ENCODE results near the gene GBX2.

The GBX2 gene

DNA sequence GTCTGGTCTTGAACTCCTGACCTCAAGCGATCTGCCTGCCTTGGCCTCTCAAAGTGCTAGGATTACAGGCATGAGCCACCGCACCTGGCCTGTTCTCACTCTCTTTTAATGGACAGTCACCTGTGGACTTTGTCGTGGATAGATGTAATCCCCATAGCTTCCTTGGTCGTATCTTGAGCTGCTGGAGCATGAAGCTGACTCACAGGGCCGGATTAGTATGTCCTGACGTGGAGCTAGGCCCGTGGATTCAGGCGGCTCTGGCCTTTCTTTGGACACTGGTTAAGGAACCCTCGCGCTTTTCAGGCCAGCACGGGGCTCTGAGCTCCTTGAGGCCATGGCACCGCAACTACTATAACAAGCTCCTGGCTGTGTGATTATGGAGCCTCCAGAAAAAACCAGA, 27.5 kb upstream of the GBX2 start:
- H2BK12ac ChIP-seq (ENCODE audit: low read length) = no peak overlapping the region
- no peak overlapping the region for H2BK120ac ChIP-seq (ENCODE audit: low read depth, low read length)
- no peak overlapping the region for H3K9ac ChIP-seq (ENCODE audit: low read depth, low read length, poor library complexity)
- H3K27me3 ChIP-seq (ENCODE audit: control insufficient read depth in 3 of 3, insufficient read depth in 3 of 3, low read depth in 1 of 3, low read length in 3 of 3) = no peaks in the 10 kb centered on the region
- no peak overlapping the region for H3K18ac ChIP-seq (ENCODE audit: low read length)
- H3K27ac ChIP-seq (replicated peaks; ENCODE audit: low read length) = no peak overlapping the region
- H4K91ac ChIP-seq (ENCODE audit: low read depth, low read length, poor library complexity) = no peak overlapping the region
- no peak overlapping the region for H3K4me2 ChIP-seq (ENCODE audit: insufficient read depth, low read length, poor library complexity, severe bottlenecking)
- DNase-seq (ENCODE audit: low spot score) = no peak
- no peak overlapping the region for H2AK5ac ChIP-seq (ENCODE audit: low read depth, low read length)
- H2BK5ac ChIP-seq (ENCODE audit: low read length) = no peak overlapping the region
- no peak overlapping the region for H3K23ac ChIP-seq (ENCODE audit: low read depth, low read length, poor library complexity)
- H3K4ac ChIP-seq (ENCODE audit: low read length) = no peak overlapping the region
- no peak overlapping the region for H3K4me3 ChIP-seq (ENCODE audit: low read length in 2 of 2)
- no peak overlapping the region for H3K14ac ChIP-seq (ENCODE audit: low read length)
- peaks cover 0 to 1% of the 10 kb centered on the region in 2 donors for H3K9me3 ChIP-seq (replicated peaks in 1 of 2; ENCODE audit: control insufficient read depth in 2 of 2, insufficient read depth in 1 of 2, low read depth in 1 of 2, low read length in 2 of 2)
- no peaks in the 10 kb centered on the region for H3K36me3 ChIP-seq (replicated peaks in 1 of 2; ENCODE audit: control insufficient read depth in 2 of 2, insufficient read depth in 2 of 2, low read length in 2 of 2)
- H2BK15ac ChIP-seq (ENCODE audit: low read length) = no peak overlapping the region
- H2AFZ ChIP-seq (ENCODE audit: low read length) = no peak overlapping the region
- no peak overlapping the region for H4K8ac ChIP-seq (ENCODE audit: low read depth, low read length)
- no peaks in the 10 kb centered on the region for H3K4me1 ChIP-seq (ENCODE audit: control insufficient read depth in 2 of 2, insufficient read depth in 1 of 2, low read depth in 1 of 2, low read length in 2 of 2)
- H3K79me1 ChIP-seq (ENCODE audit: low read depth, low read length) = no peaks in the 10 kb centered on the region
- no CpG with 5 or more reads among the region's 12 CpGs for WGBS, 2 donors (ENCODE audit: extremely low coverage in 2 of 2, insufficient read length in 2 of 2, insufficient replicate concordance in 1 of 2)

DNA sequence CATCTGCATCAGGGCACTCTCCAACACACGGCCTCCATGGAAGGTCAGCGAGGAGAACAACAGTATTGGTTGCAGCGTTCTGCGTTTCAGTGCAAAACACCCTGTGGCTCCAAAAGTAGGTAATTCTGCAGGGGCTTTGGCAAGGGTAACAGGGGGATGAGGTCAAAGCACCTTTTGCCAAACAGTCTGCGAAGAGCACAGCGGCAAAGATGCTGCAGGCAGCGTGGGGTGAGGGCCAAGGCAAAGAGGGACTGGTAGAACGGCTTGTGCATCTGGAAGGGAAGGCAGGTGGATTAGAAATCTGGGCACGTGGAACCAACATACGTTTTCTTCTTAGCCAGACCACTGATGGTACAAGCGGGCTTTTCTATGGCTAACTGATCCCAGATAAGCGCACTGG, 26.6 kb upstream of the GBX2 start:
- Histone ChIP-seq H3K4ac (ENCODE audit: low read length) (no peak overlapping the region), H3K9ac (ENCODE audit: low read depth, low read length, poor library complexity) (no peak overlapping the region), H3K79me1 (ENCODE audit: low read depth, low read length) (no peaks in the 10 kb centered on the region), H3K4me3 (ENCODE audit: low read length in 2 of 2) (no peak overlapping the region), H2BK5ac (ENCODE audit: low read length) (no peak overlapping the region), H3K4me2 (ENCODE audit: insufficient read depth, low read length, poor library complexity, severe bottlenecking) (no peak overlapping the region), H3K4me1 (ENCODE audit: control insufficient read depth in 2 of 2, insufficient read depth in 1 of 2, low read depth in 1 of 2, low read length in 2 of 2) (no peaks in the 10 kb centered on the region), H3K14ac (ENCODE audit: low read length) (no peak overlapping the region), H3K9me3 (replicated peaks in 1 of 2; ENCODE audit: control insufficient read depth in 2 of 2, insufficient read depth in 1 of 2, low read depth in 1 of 2, low read length in 2 of 2) (peaks cover 0 to 4% of the 10 kb centered on the region in 2 donors), H4K91ac (ENCODE audit: low read depth, low read length, poor library complexity) (no peak overlapping the region), H2BK15ac (ENCODE audit: low read length) (no peak overlapping the region), H2AK5ac (ENCODE audit: low read depth, low read length) (no peak overlapping the region), H3K18ac (ENCODE audit: low read length) (no peak overlapping the region), H3K27me3 (ENCODE audit: control insufficient read depth in 3 of 3, insufficient read depth in 3 of 3, low read depth in 1 of 3, low read length in 3 of 3) (no peaks in the 10 kb centered on the region), H2BK12ac (ENCODE audit: low read length) (no peak overlapping the region), H3K23ac (ENCODE audit: low read depth, low read length, poor library complexity) (no peak overlapping the region), H2BK120ac (ENCODE audit: low read depth, low read length) (no peak overlapping the region), H4K8ac (ENCODE audit: low read depth, low read length) (no peak overlapping the region), H2AFZ (ENCODE audit: low read length) (no peak overlapping the region), H3K27ac (replicated peaks; ENCODE audit: low read length) (no peak overlapping the region), H3K36me3 (replicated peaks in 1 of 2; ENCODE audit: control insufficient read depth in 2 of 2, insufficient read depth in 2 of 2, low read length in 2 of 2) (no peaks in the 10 kb centered on the region)
- no CpG with 5 or more reads among the region's 12 CpGs for WGBS, 2 donors (ENCODE audit: extremely low coverage in 2 of 2, insufficient read length in 2 of 2, insufficient replicate concordance in 1 of 2)
- no peak for DNase-seq (ENCODE audit: low spot score)

GRCh38 chr2:236193026-236193425, 24.8 kb upstream of the GBX2 start:
- no peak overlapping the region for H3K14ac ChIP-seq (ENCODE audit: low read length)
- no peak overlapping the region for H3K4ac ChIP-seq (ENCODE audit: low read length)
- H3K36me3 ChIP-seq (replicated peaks in 1 of 2; ENCODE audit: control insufficient read depth in 2 of 2, insufficient read depth in 2 of 2, low read length in 2 of 2) = no peaks in the 10 kb centered on the region
- H3K9me3 ChIP-seq (replicated peaks in 1 of 2; ENCODE audit: control insufficient read depth in 2 of 2, insufficient read depth in 1 of 2, low read depth in 1 of 2, low read length in 2 of 2) = peaks cover 0 to 4% of the 10 kb centered on the region in 2 donors
- no peak overlapping the region for H2BK15ac ChIP-seq (ENCODE audit: low read length)
- H3K9ac ChIP-seq (ENCODE audit: low read depth, low read length, poor library complexity) = no peak overlapping the region
- no peak overlapping the region for H2BK5ac ChIP-seq (ENCODE audit: low read length)
- no peak overlapping the region for H2BK120ac ChIP-seq (ENCODE audit: low read depth, low read length)
- no peak overlapping the region for H3K4me2 ChIP-seq (ENCODE audit: insufficient read depth, low read length, poor library complexity, severe bottlenecking)
- no peak overlapping the region for H2BK12ac ChIP-seq (ENCODE audit: low read length)
- no peak overlapping the region for H3K18ac ChIP-seq (ENCODE audit: low read length)
- H4K91ac ChIP-seq (ENCODE audit: low read depth, low read length, poor library complexity) = no peak overlapping the region
- H2AFZ ChIP-seq (ENCODE audit: low read length) = no peak overlapping the region
- H4K8ac ChIP-seq (ENCODE audit: low read depth, low read length) = no peak overlapping the region
- no peak for DNase-seq (ENCODE audit: low spot score)
- H2AK5ac ChIP-seq (ENCODE audit: low read depth, low read length) = no peak overlapping the region
- H3K4me3 ChIP-seq (ENCODE audit: low read length in 2 of 2) = no peak overlapping the region
- H3K27ac ChIP-seq (replicated peaks; ENCODE audit: low read length) = no peak overlapping the region
- no peak overlapping the region for H3K23ac ChIP-seq (ENCODE audit: low read depth, low read length, poor library complexity)
- no peaks in the 10 kb centered on the region for H3K27me3 ChIP-seq (ENCODE audit: control insufficient read depth in 3 of 3, insufficient read depth in 3 of 3, low read depth in 1 of 3, low read length in 3 of 3)
- no CpG with 5 or more reads among the region's 10 CpGs for WGBS, 2 donors (ENCODE audit: extremely low coverage in 2 of 2, insufficient read length in 2 of 2, insufficient replicate concordance in 1 of 2)
- no peaks in the 10 kb centered on the region for H3K79me1 ChIP-seq (ENCODE audit: low read depth, low read length)
- no peaks in the 10 kb centered on the region for H3K4me1 ChIP-seq (ENCODE audit: control insufficient read depth in 2 of 2, insufficient read depth in 1 of 2, low read depth in 1 of 2, low read length in 2 of 2)

DNA sequence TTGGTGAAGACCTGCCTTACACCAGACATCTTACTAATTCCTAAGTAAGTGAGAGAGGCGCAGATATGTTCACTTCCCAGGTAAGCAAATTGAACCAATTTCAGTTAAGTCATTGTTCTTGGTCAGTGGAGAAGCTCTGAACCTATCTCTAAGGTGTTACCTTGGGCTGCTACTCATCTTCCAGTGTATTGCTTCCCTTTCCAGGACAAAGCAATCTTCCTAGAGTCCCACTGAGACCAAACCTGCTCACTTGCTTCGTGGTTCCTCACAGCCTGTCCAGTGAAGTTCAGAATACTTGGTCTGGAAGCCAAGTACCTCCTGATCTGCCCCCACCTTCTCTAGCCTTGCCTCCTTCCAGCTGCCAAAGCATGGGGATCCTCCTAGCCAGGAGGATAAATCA, 22.5 kb upstream of the GBX2 start:
- no peak overlapping the region for H2BK120ac ChIP-seq (ENCODE audit: low read depth, low read length)
- DNase-seq (ENCODE audit: low spot score) = no peak
- no peak overlapping the region for H3K14ac ChIP-seq (ENCODE audit: low read length)
- no peak overlapping the region for H2BK12ac ChIP-seq (ENCODE audit: low read length)
- H3K4me3 ChIP-seq (ENCODE audit: low read length in 2 of 2) = no peak overlapping the region
- no peak overlapping the region for H2BK5ac ChIP-seq (ENCODE audit: low read length)
- H3K9me3 ChIP-seq (replicated peaks in 1 of 2; ENCODE audit: control insufficient read depth in 2 of 2, insufficient read depth in 1 of 2, low read depth in 1 of 2, low read length in 2 of 2) = peaks cover 0 to 4% of the 10 kb centered on the region in 2 donors
- no peak overlapping the region for H2AFZ ChIP-seq (ENCODE audit: low read length)
- H3K27me3 ChIP-seq (ENCODE audit: control insufficient read depth in 3 of 3, insufficient read depth in 3 of 3, low read depth in 1 of 3, low read length in 3 of 3) = no peaks in the 10 kb centered on the region
- no peak overlapping the region for H2BK15ac ChIP-seq (ENCODE audit: low read length)
- no peak overlapping the region for H4K91ac ChIP-seq (ENCODE audit: low read depth, low read length, poor library complexity)
- H3K4me2 ChIP-seq (ENCODE audit: insufficient read depth, low read length, poor library complexity, severe bottlenecking) = no peak overlapping the region
- H3K36me3 ChIP-seq (replicated peaks in 1 of 2; ENCODE audit: control insufficient read depth in 2 of 2, insufficient read depth in 2 of 2, low read length in 2 of 2) = no peaks in the 10 kb centered on the region
- no CpG with 5 or more reads among the region's 2 CpGs for WGBS, 2 donors (ENCODE audit: extremely low coverage in 2 of 2, insufficient read length in 2 of 2, insufficient replicate concordance in 1 of 2)
- H3K4ac ChIP-seq (ENCODE audit: low read length) = no peak overlapping the region
- H3K18ac ChIP-seq (ENCODE audit: low read length) = no peak overlapping the region
- no peaks in the 10 kb centered on the region for H3K79me1 ChIP-seq (ENCODE audit: low read depth, low read length)
- no peak overlapping the region for H3K23ac ChIP-seq (ENCODE audit: low read depth, low read length, poor library complexity)
- H3K4me1 ChIP-seq (ENCODE audit: control insufficient read depth in 2 of 2, insufficient read depth in 1 of 2, low read depth in 1 of 2, low read length in 2 of 2) = no peaks in the 10 kb centered on the region
- H3K9ac ChIP-seq (ENCODE audit: low read depth, low read length, poor library complexity) = no peak overlapping the region
- no peak overlapping the region for H2AK5ac ChIP-seq (ENCODE audit: low read depth, low read length)
- H4K8ac ChIP-seq (ENCODE audit: low read depth, low read length) = no peak overlapping the region
- no peak overlapping the region for H3K27ac ChIP-seq (replicated peaks; ENCODE audit: low read length)
